ENCODE measurements around the gene XXYLT1.
"Not testable (repeated sequence)": the region's sequence is repeated elsewhere in the genome, so short reads cannot be mapped to it uniquely, and the experiment has no call there.

XXYLT1 gene, protein sequence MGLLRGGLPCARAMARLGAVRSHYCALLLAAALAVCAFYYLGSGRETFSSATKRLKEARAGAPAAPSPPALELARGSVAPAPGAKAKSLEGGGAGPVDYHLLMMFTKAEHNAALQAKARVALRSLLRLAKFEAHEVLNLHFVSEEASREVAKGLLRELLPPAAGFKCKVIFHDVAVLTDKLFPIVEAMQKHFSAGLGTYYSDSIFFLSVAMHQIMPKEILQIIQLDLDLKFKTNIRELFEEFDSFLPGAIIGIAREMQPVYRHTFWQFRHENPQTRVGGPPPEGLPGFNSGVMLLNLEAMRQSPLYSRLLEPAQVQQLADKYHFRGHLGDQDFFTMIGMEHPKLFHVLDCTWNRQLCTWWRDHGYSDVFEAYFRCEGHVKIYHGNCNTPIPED

DNA sequence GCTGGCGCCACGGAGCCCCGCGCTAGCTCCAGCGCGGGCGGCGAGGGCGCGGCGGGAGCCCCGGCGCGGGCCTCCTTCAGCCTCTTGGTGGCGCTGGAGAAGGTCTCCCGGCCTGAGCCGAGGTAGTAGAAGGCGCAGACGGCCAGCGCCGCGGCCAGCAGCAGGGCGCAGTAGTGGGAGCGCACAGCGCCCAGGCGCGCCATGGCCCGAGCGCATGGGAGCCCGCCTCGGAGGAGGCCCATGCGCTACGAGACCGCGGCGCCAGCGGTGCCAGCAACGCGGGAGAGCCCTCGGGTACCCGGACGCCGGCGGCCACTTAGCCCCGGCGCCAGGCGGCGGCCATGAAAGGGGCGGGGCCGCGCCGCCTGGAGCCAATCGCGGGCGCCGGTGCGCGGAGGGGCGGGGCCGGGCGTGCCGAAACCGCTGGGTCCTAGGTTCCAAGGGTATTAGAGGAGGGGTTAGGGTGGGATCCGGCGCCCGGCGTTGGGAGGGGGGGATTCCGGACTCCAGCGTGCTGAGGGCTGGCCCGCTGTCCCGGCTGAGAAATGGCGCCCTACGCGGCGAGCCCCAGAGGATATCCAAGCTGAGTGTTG is at the start of gene XXYLT1:
XXYLT1 (minus strand) TSS at position 343 of the 593 bp plus-strand sequence; CDS start at position 242, 101 bp downstream.
- peak; percentile 90 for DNase-seq (ENCODE audit: low spot score)

DNA sequence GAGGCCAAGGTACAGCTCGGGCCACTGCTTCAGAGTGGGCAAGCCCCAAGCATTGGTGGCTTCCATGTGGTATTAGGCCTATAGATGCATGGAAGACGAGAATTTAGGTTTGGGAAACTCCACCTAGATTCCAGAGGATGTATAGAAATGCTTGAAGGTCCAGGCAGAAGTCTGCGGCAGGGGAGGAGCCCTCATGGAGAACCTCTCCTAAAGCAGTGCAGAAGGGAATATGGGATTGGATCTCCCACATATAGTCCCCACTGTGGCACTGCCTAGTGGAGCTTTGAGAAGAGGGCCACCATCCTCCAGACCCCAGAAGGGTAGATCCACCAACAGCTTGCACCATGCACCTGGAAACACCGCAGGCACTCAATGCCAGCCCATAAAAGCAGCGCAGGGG is 48.1 kb upstream of the XXYLT1 start:
- no peak for DNase-seq (ENCODE audit: low spot score)

DNA sequence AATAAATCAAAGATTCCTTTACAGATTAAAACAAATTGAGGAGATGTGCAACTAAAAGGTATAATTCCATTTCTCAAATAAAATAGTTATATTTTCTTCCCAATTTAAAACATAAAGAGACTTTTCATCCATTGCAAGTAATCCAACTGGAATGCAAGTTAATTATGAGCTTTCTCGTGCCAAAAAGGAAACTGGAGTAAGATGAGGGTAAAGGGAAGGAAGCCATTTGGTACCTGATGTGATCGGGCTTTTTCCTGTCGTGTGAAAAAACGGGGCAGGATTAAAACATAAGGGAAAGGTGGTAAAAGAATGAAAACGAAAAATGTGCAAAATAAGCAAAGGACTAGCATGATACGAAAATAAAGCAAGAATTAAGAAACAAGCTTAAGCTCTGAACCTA is 41.8 kb upstream of the XXYLT1 start:
- DNase-seq (ENCODE audit: low spot score): no peak

DNA sequence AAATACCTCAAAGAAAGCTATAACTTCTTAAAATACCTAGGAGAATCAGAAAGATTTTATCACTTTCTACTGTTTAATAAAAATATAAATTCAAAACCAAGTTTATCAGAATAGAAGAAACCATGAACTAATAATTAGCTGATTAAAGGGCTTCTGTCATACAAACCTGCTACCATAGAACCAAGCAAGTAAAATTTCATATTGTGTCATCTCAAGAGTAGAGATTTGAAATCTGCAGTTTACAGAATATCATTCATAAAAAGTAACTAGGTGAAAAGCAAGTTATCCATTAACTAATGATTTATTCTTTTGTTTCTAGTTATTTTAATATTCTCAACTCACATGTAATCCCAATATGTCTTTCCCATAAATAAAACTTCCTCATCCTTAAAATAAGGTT is 36.8 kb upstream of the XXYLT1 start:
- DNase-seq (ENCODE audit: low spot score): no peak

DNA sequence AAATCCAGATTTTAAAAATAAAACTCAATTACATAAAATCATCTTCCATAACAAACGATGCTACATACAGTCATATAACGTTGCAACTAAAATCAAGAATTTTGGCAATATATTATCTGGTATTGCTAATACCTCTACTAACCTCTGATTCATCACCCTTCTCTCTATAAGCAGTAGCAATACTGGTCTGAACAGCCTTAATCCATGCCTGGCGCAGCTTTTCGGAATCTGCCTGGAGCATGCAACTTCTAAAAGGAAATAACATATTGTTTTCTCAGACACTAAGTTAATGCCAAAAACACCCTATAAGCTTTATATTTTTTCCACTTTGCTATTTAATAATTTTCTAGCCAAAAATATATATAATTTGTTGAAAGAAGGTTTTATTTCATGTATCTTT is 35.4 kb upstream of the XXYLT1 start:
- DNase-seq (ENCODE audit: low spot score): no peak

DNA sequence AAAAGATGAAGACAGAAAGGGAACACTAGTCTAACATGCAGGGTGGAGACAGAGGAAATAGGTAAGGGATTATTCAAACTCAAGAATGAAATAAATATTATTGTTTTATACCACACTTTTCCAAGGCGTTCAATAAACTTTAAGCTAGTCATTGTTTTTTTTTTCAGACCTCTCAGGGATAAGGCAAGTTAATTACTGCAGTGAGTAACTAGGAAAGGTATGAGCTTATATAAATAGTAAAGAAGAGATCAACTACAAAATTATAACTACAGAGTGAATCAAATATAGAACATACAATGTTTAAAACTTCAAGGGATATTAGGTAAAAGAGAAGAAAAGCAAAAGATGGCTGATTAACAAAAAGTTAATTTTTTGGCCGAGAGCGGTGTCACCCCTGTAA is 31.5 kb upstream of the XXYLT1 start:
- no peak for DNase-seq (ENCODE audit: low spot score)

DNA sequence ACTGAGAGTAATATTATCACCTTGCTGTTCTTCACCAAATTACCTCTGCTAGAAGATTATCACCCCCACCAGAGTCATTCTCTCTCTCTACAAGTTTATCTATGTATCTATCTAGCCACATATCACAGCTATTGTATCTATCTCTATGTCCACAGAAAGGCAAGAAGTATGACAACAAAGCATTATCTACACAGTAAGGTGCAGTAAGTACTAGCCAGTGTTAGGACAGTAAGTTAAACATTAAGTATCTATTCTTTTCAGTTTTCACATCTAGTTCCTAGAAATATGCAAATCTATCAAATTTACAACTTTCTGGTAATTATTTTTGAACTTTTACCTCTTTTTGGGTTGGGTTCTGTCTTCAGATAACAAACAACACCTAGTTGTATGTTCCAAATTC is 26.5 kb upstream of the XXYLT1 start:
- DNase-seq (ENCODE audit: low spot score): no peak

DNA sequence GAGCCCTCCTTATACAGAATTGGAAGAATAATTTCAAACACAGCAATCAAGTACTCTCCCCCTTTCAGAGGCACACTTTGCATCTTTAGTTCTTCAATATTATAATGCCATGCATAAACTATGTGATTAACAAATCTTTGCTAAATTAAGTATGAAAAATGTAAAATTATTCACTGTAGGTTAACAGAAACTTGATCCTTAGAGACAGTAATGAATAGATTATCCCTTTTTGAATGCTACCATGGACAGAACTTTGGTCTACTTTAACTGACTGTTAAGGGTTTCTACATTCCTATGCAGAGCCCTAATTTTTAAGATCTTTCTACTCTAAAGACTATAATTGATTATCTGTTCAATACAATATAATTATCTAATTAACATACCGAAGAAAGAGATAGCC is 25.7 kb upstream of the XXYLT1 start:
- no peak for DNase-seq (ENCODE audit: low spot score)

DNA sequence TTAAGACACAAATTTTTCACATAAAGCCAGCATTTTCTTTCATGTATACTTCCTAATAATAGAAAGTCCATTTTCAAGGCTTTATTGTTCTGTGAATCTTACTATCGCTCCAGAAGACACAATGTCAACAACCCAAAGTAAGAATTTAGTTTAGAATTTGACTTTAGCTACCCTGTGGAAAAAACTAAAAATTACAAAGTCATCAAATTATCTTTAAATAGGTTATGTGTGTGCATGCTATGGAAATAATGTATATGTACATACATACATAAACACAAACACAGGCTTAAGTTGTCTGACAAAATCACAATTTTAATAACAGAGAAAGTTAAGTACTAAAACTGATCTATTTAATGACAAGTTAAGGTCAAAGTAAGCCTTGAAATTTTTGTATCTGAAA is 20.2 kb upstream of the XXYLT1 start:
- DNase-seq (ENCODE audit: low spot score): no peak

DNA sequence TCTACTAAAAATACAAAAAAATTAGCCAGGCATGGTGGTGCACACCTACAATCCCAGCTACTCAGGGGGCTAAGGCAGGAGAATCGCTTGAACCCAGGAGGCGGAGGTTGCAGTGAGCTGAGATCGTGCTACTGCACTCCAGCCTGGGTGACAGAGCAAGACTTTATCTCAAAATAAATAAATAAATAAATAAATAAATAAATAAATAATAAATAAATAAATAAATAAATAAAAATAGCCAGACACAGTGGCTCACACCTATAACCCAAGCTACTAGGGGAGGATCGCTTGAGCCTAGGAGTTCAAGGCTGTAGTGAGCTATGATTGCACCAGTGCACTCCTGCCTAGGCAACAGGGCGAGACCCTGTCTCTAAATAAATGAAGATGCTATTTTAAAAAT is 19.7 kb upstream of the XXYLT1 start:
- DNase-seq (ENCODE audit: low spot score): not testable (repeated sequence)

DNA sequence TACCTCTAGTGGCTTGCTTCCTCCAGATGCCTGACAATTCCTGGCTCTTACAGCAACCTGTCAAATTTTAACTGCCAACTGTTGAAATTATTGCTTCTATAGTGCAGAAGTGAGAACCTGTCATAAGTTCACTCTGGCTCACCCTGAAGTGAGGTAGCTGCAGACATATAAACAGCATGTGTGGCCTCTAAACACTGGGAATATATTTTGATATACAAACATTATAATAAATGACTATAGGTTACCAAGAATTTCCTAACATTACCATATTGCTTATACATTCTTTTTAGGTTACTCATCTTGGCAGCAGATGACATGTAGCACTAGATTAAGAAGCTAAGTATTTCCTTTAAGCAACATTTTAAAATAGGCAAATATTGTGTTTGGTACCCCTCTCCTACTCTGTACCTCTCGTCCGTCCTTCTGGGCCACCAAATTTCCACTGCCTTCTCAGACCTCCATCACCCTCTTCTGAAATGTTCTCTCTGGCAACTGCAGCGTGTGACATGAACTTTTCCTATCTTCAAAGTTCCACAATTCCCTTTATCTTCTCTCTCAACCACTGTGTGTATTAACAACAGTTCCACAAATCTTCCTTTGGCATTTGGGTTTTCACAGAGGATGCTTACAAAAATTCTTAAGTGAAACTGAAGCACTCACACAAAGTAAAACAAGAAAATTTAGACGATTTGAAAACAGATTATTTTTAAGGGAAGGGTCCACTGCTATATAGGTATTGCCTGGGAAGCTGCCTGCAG is 15.3 kb upstream of the XXYLT1 start:
- DNase-seq (ENCODE audit: low spot score): no peak

DNA sequence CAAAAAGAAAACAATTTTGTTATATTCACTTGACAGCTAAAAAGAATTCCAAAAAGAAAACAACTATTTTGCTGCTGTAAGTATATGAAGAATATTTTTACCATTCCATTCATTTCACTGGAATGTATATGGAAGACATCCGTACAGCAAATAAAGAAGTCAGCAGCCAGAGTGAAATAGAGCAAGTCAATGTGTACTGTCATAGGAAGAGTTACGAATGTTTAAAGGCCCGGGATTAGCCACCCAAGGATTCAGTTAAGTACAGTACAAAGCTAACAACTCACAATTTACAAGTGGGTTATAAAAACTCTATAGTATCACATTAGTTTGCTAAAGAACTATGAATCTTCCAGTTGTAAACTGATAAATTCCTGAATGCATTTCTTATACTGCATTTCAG is 14.4 kb upstream of the XXYLT1 start:
- DNase-seq (ENCODE audit: low spot score): no peak

DNA sequence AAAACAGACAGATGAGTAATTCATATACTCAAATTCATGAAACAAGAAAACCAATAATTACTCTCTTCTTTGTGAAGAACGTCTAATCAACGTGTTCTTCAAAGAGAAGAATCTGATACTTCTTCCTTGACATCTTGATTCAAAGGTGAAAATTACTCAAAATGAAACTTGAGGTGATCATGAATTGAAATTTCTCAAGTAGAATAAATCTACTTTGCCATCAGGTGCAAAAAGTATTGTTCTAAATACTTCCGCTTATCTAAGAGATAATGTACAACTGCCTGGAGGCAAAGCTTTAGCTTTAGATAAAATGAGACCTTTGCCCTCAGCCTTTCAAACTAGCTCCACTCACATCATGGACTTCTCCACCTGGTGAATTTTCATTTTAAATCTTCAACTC is 13.9 kb upstream of the XXYLT1 start:
- no peak for DNase-seq (ENCODE audit: low spot score)

DNA sequence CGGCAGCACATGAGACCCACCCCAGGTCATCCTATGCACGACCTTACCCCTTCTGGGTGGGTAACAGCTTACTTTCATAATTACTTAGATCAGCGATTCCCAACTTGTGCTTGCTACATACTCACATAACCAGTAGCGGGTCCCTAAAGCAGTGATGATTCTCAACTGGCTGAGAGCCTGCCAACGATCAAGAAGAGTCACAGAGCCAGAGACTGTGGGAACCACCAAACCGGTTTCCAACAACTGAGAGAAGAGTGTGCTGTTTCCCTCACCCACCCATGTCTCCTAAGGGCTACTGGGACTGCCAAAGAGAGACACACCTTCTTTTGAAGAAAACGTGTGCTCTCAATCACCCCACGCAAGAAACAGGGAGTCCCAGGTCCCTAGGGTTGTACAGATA is 12.0 kb upstream of the XXYLT1 start:
- no peak for DNase-seq (ENCODE audit: low spot score)

DNA sequence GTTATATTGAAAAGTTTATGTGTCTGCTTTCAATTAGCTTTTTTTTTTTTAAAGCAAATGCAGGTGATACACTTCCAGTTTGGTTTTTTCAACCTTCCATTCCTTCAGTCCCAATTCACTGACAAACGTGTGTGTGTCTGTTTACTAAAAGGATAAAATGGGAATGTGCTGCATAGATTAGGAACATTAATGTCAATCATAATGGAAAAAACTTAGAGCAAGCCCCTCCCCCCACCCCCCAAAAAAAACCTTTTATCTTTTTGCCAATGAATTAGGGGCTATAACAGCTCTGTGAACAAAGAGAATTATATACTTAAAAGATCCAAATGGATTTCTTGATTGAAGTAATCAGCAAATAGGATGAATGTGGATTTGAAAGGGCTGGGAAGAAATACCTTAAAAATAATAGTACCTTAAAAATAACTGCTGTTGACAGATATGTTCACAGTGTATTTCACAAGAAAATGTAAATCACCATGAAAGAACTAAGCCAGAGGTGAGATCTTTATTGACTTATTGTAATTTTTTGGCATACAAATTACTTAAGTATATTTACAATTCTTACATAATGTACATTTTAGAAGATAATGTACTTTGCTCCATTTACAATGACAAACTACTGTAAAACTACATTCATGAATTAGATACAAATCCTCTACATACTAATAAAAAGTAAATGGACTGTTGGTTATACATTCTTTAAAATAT is 3.5 kb upstream of the XXYLT1 start:
- DNase-seq (ENCODE audit: low spot score): no peak

DNA sequence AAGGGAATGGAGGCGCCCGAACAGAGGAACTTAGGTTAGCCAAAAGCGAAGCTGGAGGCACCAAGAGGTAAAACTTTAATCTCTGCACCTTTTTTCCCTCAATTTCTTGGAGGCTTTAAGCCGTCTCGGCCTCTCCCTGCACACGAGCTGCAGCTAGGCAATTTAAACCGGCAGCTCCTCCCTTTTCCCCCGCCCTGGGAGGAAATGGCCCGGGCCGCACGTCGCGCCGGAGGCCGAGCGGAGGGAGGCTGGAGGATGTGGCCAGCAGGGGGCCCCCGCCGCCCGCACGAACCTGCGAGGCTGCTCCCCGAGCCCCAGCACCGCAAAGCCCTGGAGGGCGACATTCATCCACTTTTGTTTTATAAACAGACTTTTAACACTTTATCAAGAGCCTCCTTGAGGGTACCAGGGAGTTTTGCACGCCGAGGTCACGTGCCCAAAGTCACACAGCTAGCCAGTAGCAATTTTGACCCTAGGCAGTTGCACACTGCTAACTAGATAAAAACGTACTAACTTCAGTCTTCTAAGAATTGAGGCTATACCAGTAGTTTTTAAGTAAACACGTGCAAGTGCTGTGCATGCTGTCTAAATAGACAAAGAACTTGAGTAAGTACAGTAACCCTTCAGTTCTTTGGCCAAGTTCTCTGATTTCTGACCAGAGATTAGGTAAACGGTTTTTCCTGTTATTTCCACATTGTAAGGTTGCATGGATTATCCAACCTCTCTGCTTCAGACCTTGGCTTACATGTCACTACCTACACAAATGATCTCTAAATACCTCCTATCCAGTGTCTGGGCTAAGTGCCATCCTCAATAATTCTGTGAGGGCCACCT is 668 bp upstream of the XXYLT1 start:
- DNase-seq (ENCODE audit: low spot score): peak; percentile 90

DNA sequence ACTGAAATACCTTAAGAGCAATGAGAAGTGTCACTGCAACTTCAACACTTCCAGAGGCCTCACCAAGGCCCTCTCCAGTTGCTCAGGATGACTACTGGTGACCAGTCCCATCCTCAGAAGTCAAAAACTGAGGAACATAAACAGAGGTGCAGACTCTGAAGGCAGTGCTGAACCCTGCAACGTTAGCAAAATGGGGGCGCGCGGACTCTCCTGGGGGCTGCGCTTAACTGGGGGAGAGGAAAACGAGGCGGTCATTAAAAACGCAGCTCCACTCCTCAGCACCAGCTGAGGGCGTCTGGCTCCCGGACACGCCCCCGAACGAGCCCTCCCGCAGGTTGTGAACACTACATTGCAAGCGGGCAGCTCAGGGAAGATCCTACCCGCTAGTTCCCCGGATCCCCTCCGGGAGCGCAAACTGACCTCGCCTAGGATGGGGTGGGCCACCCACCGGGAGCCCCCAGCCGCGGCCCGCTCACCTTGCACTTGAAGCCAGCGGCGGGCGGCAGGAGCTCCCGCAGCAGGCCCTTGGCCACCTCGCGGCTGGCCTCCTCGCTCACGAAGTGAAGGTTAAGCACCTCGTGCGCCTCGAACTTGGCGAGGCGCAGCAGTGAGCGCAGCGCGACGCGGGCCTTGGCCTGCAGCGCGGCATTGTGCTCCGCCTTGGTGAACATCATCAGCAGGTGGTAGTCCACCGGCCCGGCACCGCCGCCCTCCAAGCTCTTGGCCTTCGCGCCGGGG is 711 bp downstream of the XXYLT1 start:
- peak; percentile 40 for DNase-seq (ENCODE audit: low spot score)

DNA sequence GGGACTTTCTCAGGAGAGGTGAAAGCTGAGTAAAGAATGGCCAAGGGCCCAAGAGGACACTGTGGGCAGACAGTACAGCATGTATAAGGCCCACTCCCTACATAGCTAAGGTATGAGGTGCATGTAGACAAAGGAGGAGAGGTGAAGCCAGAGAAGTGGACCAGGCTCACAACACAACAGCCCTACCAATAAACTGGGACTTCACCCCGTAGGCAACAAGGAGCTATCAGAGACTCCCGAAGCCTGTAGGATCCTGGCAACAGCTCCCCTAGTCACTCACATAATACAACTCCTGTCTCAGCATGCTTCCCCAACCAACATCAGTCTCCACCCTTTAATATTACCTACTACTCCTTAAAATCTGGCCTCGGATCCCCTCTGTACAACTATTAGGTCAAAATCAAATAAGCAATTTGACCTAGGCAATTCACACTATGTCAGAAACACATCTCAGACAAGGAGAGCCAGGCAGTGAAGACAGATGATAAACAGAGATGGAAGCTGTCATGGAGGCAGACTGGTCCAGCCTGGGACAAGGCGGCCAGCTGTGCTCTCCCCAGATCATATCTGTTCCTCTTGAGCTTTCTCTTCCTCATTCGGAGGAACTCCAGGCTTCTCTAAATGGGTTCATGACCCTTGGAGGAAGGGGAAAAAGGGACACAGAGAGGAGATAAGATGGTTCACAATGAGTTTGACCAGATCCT is 1.4 kb downstream of the XXYLT1 start:
- no peak for DNase-seq (ENCODE audit: low spot score)

DNA sequence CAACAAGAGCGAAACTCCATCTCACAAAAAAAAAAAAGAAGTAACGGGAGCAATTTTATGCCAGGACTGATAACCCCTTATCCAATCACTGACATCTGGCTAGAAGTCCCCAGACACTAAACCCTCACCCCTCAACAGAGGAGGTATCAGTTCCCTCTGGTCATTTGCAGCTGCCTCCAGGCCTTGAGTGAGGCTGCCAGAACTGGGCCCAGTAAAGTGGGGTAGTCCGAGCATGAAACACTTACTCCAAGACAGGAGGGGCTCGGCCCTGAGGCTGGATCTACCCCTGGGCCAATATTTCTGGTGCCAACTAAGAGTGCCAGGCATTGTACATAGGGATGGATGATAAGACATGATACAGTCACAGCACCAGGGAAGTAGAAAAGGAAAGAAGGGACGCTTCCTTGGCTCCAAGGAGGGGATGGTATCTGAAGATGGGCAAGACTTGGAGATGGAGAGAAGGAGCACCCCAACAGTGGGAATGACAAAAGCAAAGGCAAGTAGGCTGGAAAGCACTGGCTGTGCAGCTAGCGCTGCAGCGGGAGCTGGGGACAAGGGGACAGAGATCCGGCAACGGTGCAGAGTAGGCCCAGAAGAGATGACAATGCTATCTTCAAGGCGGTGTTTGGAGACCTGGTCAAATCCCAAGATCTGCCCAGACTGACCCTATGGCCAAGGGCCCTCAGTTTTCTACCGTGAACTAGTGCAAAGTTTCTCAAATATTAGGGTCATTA is 2.2 kb downstream of the XXYLT1 start:
- DNase-seq (ENCODE audit: low spot score): no peak

DNA sequence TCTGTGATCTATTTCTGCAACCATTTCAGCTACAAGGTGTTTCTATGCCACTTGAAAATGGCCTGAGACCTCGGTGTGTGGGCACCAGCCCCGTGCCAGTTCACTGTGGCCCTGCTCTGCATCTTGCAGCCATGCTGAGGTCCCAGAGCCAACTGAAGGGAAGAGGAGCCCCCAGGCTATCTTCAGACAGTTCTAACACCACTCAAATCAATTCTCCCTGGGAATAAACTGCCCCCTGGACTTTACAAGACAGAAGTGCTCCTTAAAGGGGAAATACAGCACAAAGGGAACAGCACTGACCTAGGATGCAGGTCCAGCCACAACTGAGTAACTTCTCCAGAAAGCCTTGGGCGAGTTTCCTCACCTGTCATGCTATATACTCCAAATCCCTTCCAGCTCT is 3.9 kb downstream of the XXYLT1 start:
- DNase-seq (ENCODE audit: low spot score): no peak

All from germinal center (tissue), 1 donor.